GM23338 (cell line): Measurements from ENCODE around the gene CEP72. TPM values are rescaled to one million over a fixed set of nuclear protein-coding genes. Genes with fewer than 3 reads are reported as not detected.

Experiments used
- ATAC-seq: fragments of 200-7000 bp; cut with Tn5 transposase; 3 replicates; pipeline ENCODE4 v1.9.1; 2020
- DNase-seq: peaks from one replicate; pipeline ENCODE4 v3.0.0-alpha.2; 2015; ENCODE audit warnings: low spot score
- H2AFZ ChIP-seq: fragments of 200-600 bp; sonication (generic); 2 replicates; pipeline ENCODE4 v1.8.0; 2016; ENCODE audit warnings: antibody characterized with exemption, mild to moderate bottlenecking, moderate library complexity
- H3F3A ChIP-seq: fragments of 200-600 bp; sonication (generic); replicated peaks from 2 replicates; pipeline ENCODE4 v1.8.0; 2017; ENCODE audit warnings: antibody characterized with exemption, mixed run types, low read depth
- H3K27ac ChIP-seq: fragments of 200-600 bp; sonication (generic); 2 replicates; pipeline ENCODE4 v1.6.1; 2016; ENCODE audit warnings: low read depth
- H3K27me3 ChIP-seq: fragments of 200-600 bp; sonication (generic); 2 replicates; pipeline ENCODE4 v1.8.0; 2016; ENCODE audit warnings: mild to moderate bottlenecking, mixed run types, moderate library complexity; ENCODE audit not compliant: insufficient read depth
- H3K36me3 ChIP-seq: fragments of 200-600 bp; sonication (generic); 2 replicates; pipeline ENCODE4 v1.8.0; 2016; ENCODE audit warnings: mild to moderate bottlenecking; ENCODE audit not compliant: insufficient read depth
- H3K4me1 ChIP-seq: fragments of 200-600 bp; sonication (generic); 2 replicates; pipeline ENCODE4 v1.8.0; 2016; ENCODE audit warnings: mild to moderate bottlenecking, moderate library complexity; ENCODE audit not compliant: insufficient read depth
- H3K4me2 ChIP-seq: fragments of 200-600 bp; sonication (generic); 2 replicates; pipeline ENCODE4 v1.7.1; 2017; ENCODE audit warnings: mixed run types
- H3K4me3 ChIP-seq: fragments of 200-600 bp; sonication (generic); 2 replicates; pipeline ENCODE4 v1.6.1; 2016; ENCODE audit warnings: mixed run types
- H3K79me2 ChIP-seq: fragments of 200-600 bp; sonication (generic); replicated peaks from 2 replicates; pipeline ENCODE4 v1.8.0; 2017; ENCODE audit warnings: mild to moderate bottlenecking; ENCODE audit not compliant: insufficient read depth
- H3K9me2 ChIP-seq: fragments of 200-600 bp; sonication (generic); 2 replicates; pipeline ENCODE4 v1.8.0; 2017; ENCODE audit not compliant: insufficient read depth
- H4K20me1 ChIP-seq: fragments of 200-600 bp; sonication (generic); replicated peaks from 2 replicates; pipeline ENCODE4 v1.8.0; 2017; ENCODE audit warnings: mild to moderate bottlenecking; ENCODE audit not compliant: insufficient read depth
- H3K27ac Mint-ChIP-seq: 2 replicates; pipeline ENCODE4 v1.8.0; 2020; ENCODE audit warnings: inconsistent platforms, mild to moderate bottlenecking, moderate library complexity, mixed read lengths
- H3K27me3 Mint-ChIP-seq: 3 replicates; pipeline ENCODE4 v1.8.0; 2022; ENCODE audit warnings: low read depth, mild to moderate bottlenecking, moderate library complexity, mixed read lengths, inconsistent platforms; ENCODE audit not compliant: insufficient read depth, poor library complexity
- H3K36me3 Mint-ChIP-seq: 3 replicates; pipeline ENCODE4 v1.8.0; 2021; ENCODE audit warnings: low read depth, mild to moderate bottlenecking, inconsistent platforms, moderate library complexity, mixed read lengths
- H3K4me1 Mint-ChIP-seq: 3 replicates; pipeline ENCODE4 v1.8.0; 2020; ENCODE audit warnings: mild to moderate bottlenecking, inconsistent platforms, mixed read lengths
- H3K4me3 Mint-ChIP-seq: 3 replicates; pipeline ENCODE4 v1.8.0; 2021; ENCODE audit warnings: moderate library complexity, mild to moderate bottlenecking, inconsistent platforms, mixed read lengths
- H3K9me3 Mint-ChIP-seq: 3 replicates; pipeline ENCODE4 v1.8.0; 2020; ENCODE audit warnings: moderate library complexity, mild to moderate bottlenecking, inconsistent platforms, mixed read lengths
- CREB1 ChIP-seq: fragments of 250-450 bp; sonication (Bioruptor Pico); IDR thresholded peaks from 2 replicates; pipeline ENCODE4 v1.5.0; 2020; ENCODE audit warnings: low read depth, mild to moderate bottlenecking, moderate library complexity
- CTCF ChIP-seq, 2 experiments: fragments of 200-600 bp in 1 of 2; sonication (generic) in 1 of 2; conservative IDR thresholded peaks; 2 replicates each; pipeline versions ENCODE4 v1.5.1 to v1.6.1; 2016 to 2017; ENCODE audit warnings: antibody characterized with exemption in 2 of 2, low read depth in 2 of 2, mild to moderate bottlenecking in 2 of 2, moderate library complexity in 1 of 2
- EZH2 ChIP-seq: fragments of 200-600 bp; sonication (generic); IDR thresholded peaks from one replicate; pipeline ENCODE4 v1.8.0; 2017; ENCODE audit warnings: antibody characterized with exemption, mild to moderate bottlenecking, low read depth; ENCODE audit not compliant: unreplicated experiment
- EZH2phosphoT487 ChIP-seq: fragments of 200-600 bp; sonication (generic); IDR thresholded peaks from one replicate; pipeline ENCODE4 v1.8.1; 2018; ENCODE audit warnings: antibody characterized with exemption; ENCODE audit not compliant: unreplicated experiment
- JUNB ChIP-seq: IDR thresholded peaks from one replicate; pipeline ENCODE4 v1.6.1; 2016; ENCODE audit warnings: antibody characterized with exemption; ENCODE audit not compliant: unreplicated experiment
- NANOG ChIP-seq: IDR thresholded peaks from 2 replicates; pipeline ENCODE4 v1.6.1; 2016; ENCODE audit warnings: antibody characterized with exemption, borderline replicate concordance
- POLR2AphosphoS5 ChIP-seq: IDR thresholded peaks from 2 replicates; pipeline ENCODE4 v1.6.1; 2016; ENCODE audit warnings: antibody characterized with exemption, low read depth
- REST ChIP-seq: IDR thresholded peaks from one replicate; pipeline ENCODE4 v1.6.1; 2018; ENCODE audit warnings: antibody characterized with exemption; ENCODE audit not compliant: unreplicated experiment
- STAT1 ChIP-seq: IDR thresholded peaks from one replicate; pipeline ENCODE4 v1.6.1; 2016; ENCODE audit warnings: antibody characterized with exemption; ENCODE audit not compliant: unreplicated experiment
- ZNF114 ChIP-seq: fragments of 250-450 bp; sonication (Bioruptor Pico); IDR thresholded peaks from 2 replicates; pipeline ENCODE4 v1.5.0; 2020; ENCODE audit warnings: mild to moderate bottlenecking, moderate library complexity
- ZNF331 ChIP-seq: fragments of 250-450 bp; sonication (Bioruptor Pico); IDR thresholded peaks from 2 replicates; pipeline ENCODE4 v1.5.0; 2020; ENCODE audit warnings: low read depth, mild to moderate bottlenecking, moderate library complexity
- ZNF462 ChIP-seq: fragments of 250-450 bp; sonication (Bioruptor Pico); IDR thresholded peaks from 2 replicates; pipeline ENCODE4 v1.5.0; 2020; ENCODE audit warnings: mild to moderate bottlenecking, moderate library complexity
- polyA plus RNA-seq: library from polyadenylated mRNA; unstranded; fragments of >200 nt; fragmentation: Nextera tagmentation; extraction: Ambion mirVana; gene quantifications from 2 replicates; pipeline ENCODE4 v1.2.1, GENCODE V29; 2016
- total RNA-seq: library from RNA; depleted of rRNA; stranded (reverse); fragments of >200 nt; shearing (Covaris generic); gene quantifications from 2 replicates; pipeline ENCODE4 v1.2.3, GENCODE V29; 2014
- TF ChIP-seq, protein P1 (sequence below): IDR thresholded peaks from 2 replicates; pipeline ENCODE4 v1.6.1; 2016; ENCODE audit warnings: antibody characterized with exemption

The CEP72 gene
- total and polyA plus RNA-seq, 2 experiments from 2014 or later: 15.5 to 27.1 TPM

DNA sequence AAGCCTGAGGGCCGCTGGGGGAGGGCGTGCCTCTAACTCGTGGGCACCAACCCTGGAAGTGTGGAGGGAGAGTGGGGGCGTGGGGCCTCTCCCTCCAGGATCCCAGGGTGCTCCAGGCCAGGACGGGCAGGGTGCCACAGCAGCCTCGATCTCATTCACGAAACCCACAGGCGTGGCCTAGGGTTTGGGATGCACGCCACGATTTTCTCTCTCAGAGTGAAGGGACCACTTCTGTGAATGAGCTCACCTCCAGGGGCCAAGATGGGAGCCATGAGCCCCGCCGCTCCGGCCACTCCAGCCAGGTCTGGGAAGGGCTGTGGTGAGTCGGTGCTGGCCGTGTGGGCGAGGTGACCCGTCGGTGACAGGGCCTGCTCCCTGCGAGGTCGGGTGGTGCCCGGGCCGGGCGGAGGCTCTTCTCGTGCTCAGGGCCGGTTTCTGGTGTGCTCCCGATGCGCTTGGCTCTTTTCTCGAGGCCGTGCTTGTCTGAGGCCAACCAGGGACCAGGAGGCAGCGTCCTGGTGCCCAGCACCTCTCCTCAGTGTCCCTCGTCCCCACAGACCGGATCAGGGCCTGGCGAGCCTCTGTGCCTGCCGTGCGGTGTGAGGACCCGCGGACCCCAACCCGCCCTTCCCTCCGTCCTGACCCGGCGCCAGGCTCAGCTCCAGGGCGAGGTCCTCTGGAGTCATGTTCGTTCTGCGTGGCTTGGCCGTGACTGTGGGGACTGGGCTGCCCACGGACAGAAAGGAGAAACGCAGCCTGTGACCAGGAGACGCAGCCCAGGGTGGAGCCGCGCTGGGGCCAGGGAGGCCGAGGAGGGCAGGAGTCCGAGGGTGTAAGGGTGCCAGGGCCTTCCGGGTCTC lies 50.0 kb downstream of the CEP72 start:
- Histone ChIP-seq H3K36me3 (peaks cover 6% of the 10 kb centered on the region; the same call in 1 of the 2 replicates), H3K27me3 (no peaks in the 10 kb centered on the region), H3K27ac (no peak overlapping the region), H3K79me2 (0 out of 2 replicates have a peak, but pooled peaks cover under 1% of the 10 kb centered on the region), H2AFZ (no peak overlapping the region), H3K4me3 (no peak overlapping the region), H3K9me2 (no peaks in the 10 kb centered on the region), H3K4me2 (no peak overlapping the region), H3K4me1 (no peaks in the 10 kb centered on the region), H4K20me1 (no peaks in the 10 kb centered on the region; the same call in 1 of the 2 replicates), H3F3A (no peaks in the 10 kb centered on the region)
- Mint-ChIP-seq H3K36me3 (peaks cover 47% of the 10 kb centered on the region), H3K4me3 (no peak overlapping the region), H3K9me3 (no peaks in the 10 kb centered on the region; the same call in 2 of the 3 replicates), H3K27ac (no peak overlapping the region), H3K27me3 (peaks cover 6% of the 10 kb centered on the region), H3K4me1 (no peaks in the 10 kb centered on the region; the same call in 2 of the 3 replicates)
- TF ChIP-seq ZNF114 (CRISPR knock-in tag) (no peak), ZNF462 (no peak), EZH2 (no peak), NANOG (no peak), REST (no peak), ZNF331 (CRISPR knock-in tag) (no peak), STAT1 (no peak), POLR2AphosphoS5 (no peak), EZH2phosphoT487 (no peak), CTCF (conservative IDR thresholded peaks at IDR 0.05; ENCODE audit: low read depth in 2 of 2) (no peak), CREB1 (CRISPR knock-in tag) (no peak), JUNB (no peak)
- TF ChIP-seq, protein P1, sequence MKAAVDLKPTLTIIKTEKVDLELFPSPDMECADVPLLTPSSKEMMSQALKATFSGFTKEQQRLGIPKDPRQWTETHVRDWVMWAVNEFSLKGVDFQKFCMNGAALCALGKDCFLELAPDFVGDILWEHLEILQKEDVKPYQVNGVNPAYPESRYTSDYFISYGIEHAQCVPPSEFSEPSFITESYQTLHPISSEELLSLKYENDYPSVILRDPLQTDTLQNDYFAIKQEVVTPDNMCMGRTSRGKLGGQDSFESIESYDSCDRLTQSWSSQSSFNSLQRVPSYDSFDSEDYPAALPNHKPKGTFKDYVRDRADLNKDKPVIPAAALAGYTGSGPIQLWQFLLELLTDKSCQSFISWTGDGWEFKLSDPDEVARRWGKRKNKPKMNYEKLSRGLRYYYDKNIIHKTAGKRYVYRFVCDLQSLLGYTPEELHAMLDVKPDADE: no peak
- DNase-seq (no peak), ATAC-seq (no peak)
